ENCODE measurements around the gene GTF3C1. TPM values are rescaled to one million over a fixed set of nuclear protein-coding genes. Genes with fewer than 3 reads are reported as not detected.

GTF3C1 gene
- total and polyA plus RNA-seq, 4 donors = 15.3 to 28.0 (median 22.2) TPM

DNA sequence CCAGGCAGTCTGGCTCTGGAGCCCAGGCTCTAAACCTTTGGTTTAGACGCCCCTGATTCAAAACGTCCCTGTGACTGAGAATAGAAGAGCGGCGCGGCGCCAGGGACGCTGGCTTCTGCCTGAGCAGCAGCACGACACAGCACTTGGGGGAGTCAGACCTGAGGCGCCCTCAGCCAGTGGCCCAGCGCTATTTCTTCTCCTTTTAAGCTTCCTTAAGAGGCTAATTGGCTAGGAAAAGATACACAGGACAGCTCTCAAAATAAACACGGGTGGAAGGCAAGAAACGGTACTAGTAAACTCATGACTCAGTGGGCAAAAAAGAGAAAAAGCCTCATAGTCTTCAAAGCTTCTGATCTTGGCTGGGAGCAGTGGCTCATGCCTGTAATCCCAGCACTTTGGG lies 34.9 kb downstream of the GTF3C1 start:
- peaks cover 0 to 52% (median 30%) of the 10 kb centered on the region in 4 donors for H3K36me3 ChIP-seq (ENCODE audit: control insufficient read depth in 4 of 4, insufficient read depth in 3 of 4, low read depth in 1 of 4, low read length in 3 of 4)
- no peaks in the 10 kb centered on the region for H3K4me1 ChIP-seq (ENCODE audit: control insufficient read depth in 4 of 4, insufficient read depth in 4 of 4, low read length in 3 of 4)
- H3K9ac ChIP-seq (ENCODE audit: low read depth in 1 of 2, low read length in 2 of 2) = no peak overlapping the region
- no peaks in the 10 kb centered on the region for H3K27me3 ChIP-seq (ENCODE audit: control insufficient read depth in 4 of 4, insufficient read depth in 4 of 4, low read length in 3 of 4)
- no peak overlapping the region for H3K27ac ChIP-seq (ENCODE audit: low read depth in 1 of 2, low read length in 2 of 2)
- H3K9me3 ChIP-seq (ENCODE audit: control insufficient read depth in 4 of 4, low read length in 3 of 4) = no peaks in the 10 kb centered on the region
- no peak overlapping the region for H3K4me3 ChIP-seq (ENCODE audit: low read depth in 1 of 3, low read length in 3 of 3)
- 95% methylated on average over 12 of the region's 12 CpGs for WGBS
- TF ChIP-seq, protein P1, sequence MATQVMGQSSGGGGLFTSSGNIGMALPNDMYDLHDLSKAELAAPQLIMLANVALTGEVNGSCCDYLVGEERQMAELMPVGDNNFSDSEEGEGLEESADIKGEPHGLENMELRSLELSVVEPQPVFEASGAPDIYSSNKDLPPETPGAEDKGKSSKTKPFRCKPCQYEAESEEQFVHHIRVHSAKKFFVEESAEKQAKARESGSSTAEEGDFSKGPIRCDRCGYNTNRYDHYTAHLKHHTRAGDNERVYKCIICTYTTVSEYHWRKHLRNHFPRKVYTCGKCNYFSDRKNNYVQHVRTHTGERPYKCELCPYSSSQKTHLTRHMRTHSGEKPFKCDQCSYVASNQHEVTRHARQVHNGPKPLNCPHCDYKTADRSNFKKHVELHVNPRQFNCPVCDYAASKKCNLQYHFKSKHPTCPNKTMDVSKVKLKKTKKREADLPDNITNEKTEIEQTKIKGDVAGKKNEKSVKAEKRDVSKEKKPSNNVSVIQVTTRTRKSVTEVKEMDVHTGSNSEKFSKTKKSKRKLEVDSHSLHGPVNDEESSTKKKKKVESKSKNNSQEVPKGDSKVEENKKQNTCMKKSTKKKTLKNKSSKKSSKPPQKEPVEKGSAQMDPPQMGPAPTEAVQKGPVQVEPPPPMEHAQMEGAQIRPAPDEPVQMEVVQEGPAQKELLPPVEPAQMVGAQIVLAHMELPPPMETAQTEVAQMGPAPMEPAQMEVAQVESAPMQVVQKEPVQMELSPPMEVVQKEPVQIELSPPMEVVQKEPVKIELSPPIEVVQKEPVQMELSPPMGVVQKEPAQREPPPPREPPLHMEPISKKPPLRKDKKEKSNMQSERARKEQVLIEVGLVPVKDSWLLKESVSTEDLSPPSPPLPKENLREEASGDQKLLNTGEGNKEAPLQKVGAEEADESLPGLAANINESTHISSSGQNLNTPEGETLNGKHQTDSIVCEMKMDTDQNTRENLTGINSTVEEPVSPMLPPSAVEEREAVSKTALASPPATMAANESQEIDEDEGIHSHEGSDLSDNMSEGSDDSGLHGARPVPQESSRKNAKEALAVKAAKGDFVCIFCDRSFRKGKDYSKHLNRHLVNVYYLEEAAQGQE (IDR thresholded peaks at IDR 0.05) = no peak
- TF ChIP-seq, protein P2, sequence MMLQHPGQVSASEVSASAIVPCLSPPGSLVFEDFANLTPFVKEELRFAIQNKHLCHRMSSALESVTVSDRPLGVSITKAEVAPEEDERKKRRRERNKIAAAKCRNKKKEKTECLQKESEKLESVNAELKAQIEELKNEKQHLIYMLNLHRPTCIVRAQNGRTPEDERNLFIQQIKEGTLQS (IDR thresholded peaks at IDR 0.05) = no peak
- TF ChIP-seq HNF4A (conservative IDR thresholded peaks at IDR 0.05) (no peak), NR2F2 (IDR thresholded peaks at IDR 0.05) (no peak), FOXA1 (IDR thresholded peaks at IDR 0.05) (no peak), HNF4G (IDR thresholded peaks at IDR 0.05) (no peak), TAF1 (conservative IDR thresholded peaks at IDR 0.05) (no peak)
- DNase-seq (ENCODE audit: low spot score) = no peak

DNA sequence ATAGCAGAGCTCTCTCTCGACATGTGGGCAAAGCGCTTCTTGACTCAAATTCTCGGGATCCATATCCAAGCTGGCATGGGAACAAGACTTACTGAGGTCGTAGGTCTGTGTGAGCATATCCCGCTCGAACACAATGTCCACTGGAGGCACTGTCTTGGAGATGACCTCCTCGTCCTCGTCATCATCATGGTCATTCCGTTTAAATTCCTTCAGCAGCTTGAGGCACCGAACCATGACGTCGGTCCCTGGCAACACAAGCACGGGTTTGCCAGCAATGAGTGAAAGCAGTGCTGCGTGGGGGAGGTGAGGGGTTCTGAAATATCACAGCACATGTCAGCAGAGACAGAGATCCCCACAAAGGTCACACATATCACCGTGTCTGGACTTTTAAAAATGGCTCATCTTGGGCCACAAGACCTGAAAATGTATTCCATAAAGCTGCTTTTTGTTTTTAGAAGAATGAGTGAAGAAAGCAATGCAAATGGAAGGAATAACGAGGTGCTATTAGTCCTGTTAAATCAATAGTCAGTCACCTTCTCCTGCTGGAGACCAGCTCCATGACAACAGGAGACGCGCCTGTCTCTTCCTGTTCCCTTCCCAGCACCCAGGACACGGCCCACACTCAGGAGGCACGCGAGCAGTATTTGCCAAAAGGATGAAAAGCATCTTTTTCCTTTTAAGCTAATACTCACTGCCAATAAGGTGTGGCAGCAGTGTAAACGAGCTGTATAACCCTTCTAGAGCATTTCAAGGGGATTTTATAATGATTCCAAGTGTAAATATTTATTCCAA lies 37.9 kb downstream of the GTF3C1 start:
- H3K9ac ChIP-seq (ENCODE audit: low read depth in 1 of 2, low read length in 2 of 2) = no peak overlapping the region
- peaks cover 5 to 52% (median 37%) of the 10 kb centered on the region in 4 donors for H3K36me3 ChIP-seq (ENCODE audit: control insufficient read depth in 4 of 4, insufficient read depth in 3 of 4, low read depth in 1 of 4, low read length in 3 of 4)
- TF ChIP-seq SP1 (IDR thresholded peaks at IDR 0.05) (peak; percentile 26), NR2F2 (IDR thresholded peaks at IDR 0.05) (peak; percentile 27)
- TF ChIP-seq, protein P2 (IDR thresholded peaks at IDR 0.05) = no peak
- no peaks in the 10 kb centered on the region for H3K9me3 ChIP-seq (ENCODE audit: control insufficient read depth in 4 of 4, low read length in 3 of 4)
- no peak for DNase-seq (ENCODE audit: low spot score)
- no peak overlapping the region for H3K4me3 ChIP-seq (ENCODE audit: low read depth in 1 of 3, low read length in 3 of 3)
- no peaks in the 10 kb centered on the region for H3K4me1 ChIP-seq (ENCODE audit: control insufficient read depth in 4 of 4, insufficient read depth in 4 of 4, low read length in 3 of 4)
- H3K27ac ChIP-seq (ENCODE audit: low read depth in 1 of 2, low read length in 2 of 2) = no peak overlapping the region
- WGBS = 86% methylated on average over 22 of the region's 22 CpGs
- H3K27me3 ChIP-seq (ENCODE audit: control insufficient read depth in 4 of 4, insufficient read depth in 4 of 4, low read length in 3 of 4) = no peaks in the 10 kb centered on the region

DNA sequence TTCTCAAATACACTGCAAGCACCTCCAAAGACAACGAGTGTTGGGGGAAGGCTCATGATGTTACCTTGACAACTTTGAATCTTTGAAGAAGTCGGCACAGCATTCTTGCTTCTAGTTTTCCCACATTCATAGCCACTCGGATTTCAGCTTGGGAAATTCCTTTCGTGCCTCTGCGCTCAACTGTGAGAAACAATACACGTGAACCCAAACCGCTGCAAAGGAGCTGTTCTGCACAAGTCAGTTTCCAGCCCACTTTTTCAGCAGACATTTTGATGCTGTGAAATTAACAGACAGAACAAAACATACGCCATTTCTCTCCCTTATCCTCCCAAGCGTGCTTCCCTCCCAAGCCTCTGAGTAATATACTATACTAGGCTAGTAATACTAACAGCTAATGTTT lies 41.2 kb downstream of the GTF3C1 start:
- TF ChIP-seq FOXA1 (IDR thresholded peaks at IDR 0.05) = no peak
- TF ChIP-seq, protein P3, sequence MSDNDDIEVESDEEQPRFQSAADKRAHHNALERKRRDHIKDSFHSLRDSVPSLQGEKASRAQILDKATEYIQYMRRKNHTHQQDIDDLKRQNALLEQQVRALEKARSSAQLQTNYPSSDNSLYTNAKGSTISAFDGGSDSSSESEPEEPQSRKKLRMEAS (IDR thresholded peaks at IDR 0.05) = no peak
- Histone ChIP-seq H3K36me3 (ENCODE audit: control insufficient read depth in 4 of 4, insufficient read depth in 3 of 4, low read depth in 1 of 4, low read length in 3 of 4) (peaks cover 11 to 83% (median 62%) of the 10 kb centered on the region in 4 donors), H3K27ac (ENCODE audit: low read depth in 1 of 2, low read length in 2 of 2) (no peak overlapping the region), H3K4me3 (ENCODE audit: low read depth in 1 of 3, low read length in 3 of 3) (no peak overlapping the region), H3K27me3 (ENCODE audit: control insufficient read depth in 4 of 4, insufficient read depth in 4 of 4, low read length in 3 of 4) (no peaks in the 10 kb centered on the region), H3K9ac (ENCODE audit: low read depth in 1 of 2, low read length in 2 of 2) (no peak overlapping the region), H3K4me1 (ENCODE audit: control insufficient read depth in 4 of 4, insufficient read depth in 4 of 4, low read length in 3 of 4) (no peaks in the 10 kb centered on the region), H3K9me3 (ENCODE audit: control insufficient read depth in 4 of 4, low read length in 3 of 4) (no peaks in the 10 kb centered on the region)
- 97% methylated on average over 9 of the region's 9 CpGs for WGBS
- DNase-seq (ENCODE audit: low spot score) = no peak

Measured in liver (tissue), 9 donors.